Astrocyte (in vitro differentiated cells and primary cell): ENCODE results near the gene MEGF6.

ENCODE experiments used
- CTCF ChIP-seq: IDR thresholded peaks from 2 replicates; pipeline ENCODE4 v1.5.1; 2011; ENCODE audit warnings: low read depth, mild to moderate bottlenecking, inconsistent platforms, low read length, moderate library complexity; ENCODE audit not compliant: insufficient read depth
- EZH2 ChIP-seq: IDR thresholded peaks from 2 replicates; pipeline ENCODE4 v1.6.1; 2012; ENCODE audit warnings: mild to moderate bottlenecking, low read length, inconsistent platforms; ENCODE audit not compliant: insufficient read depth

- TF ChIP-seq CTCF: no peak
- no peak for TF ChIP-seq EZH2
These were observed 133.1 kb downstream of the MEGF6 start for GRCh38 chr1:3478187-3478586.
